HG03521 (cell line): ENCODE results near the gene HMGCS1.
"Not testable (repeated sequence)": the region's sequence is repeated elsewhere in the genome, so short reads cannot be mapped to it uniquely, and the experiment has no call there.

Source experiments
- ATAC-seq: cut with Tn5 transposase; IDR thresholded peaks from one replicate; pipeline ENCODE4 v1.9.1; 2021; ENCODE audit warnings: mild to moderate bottlenecking, moderate library complexity; ENCODE audit not compliant: unreplicated experiment

Gene HMGCS1

GRCh38 chr5:43279548-43280274, 33.5 kb downstream of the HMGCS1 start:
- no peak for ATAC-seq

- ATAC-seq: no peak
Measured at GRCh38 chr5:43275391-43275790, 37.8 kb downstream of the HMGCS1 start.

GRCh38 chr5:43274435-43275114, 38.6 kb downstream of the HMGCS1 start:
- ATAC-seq: no peak

- ATAC-seq: no peak
Measured at GRCh38 chr5:43273552-43273951, 39.7 kb downstream of the HMGCS1 start.

DNA sequence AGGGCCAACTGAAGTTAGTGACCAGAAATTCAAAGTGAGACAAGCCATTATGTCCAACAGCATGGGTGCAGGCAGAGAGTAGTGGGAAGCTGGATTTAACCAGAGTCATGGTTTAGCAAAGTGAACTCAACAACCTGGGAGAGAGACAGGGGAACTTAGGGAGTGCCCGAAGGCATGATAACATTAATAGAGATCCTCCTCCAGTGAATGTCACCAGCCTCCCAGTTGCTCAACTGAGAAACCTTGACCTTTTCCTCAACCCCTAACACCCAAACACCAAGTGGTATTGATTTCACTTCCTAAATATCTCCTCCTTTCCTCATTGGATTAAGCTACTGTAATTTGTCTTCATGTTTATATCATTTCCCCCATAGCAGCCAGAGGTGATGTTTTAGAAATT, 42.6 kb downstream of the HMGCS1 start:
- no peak for ATAC-seq

DNA sequence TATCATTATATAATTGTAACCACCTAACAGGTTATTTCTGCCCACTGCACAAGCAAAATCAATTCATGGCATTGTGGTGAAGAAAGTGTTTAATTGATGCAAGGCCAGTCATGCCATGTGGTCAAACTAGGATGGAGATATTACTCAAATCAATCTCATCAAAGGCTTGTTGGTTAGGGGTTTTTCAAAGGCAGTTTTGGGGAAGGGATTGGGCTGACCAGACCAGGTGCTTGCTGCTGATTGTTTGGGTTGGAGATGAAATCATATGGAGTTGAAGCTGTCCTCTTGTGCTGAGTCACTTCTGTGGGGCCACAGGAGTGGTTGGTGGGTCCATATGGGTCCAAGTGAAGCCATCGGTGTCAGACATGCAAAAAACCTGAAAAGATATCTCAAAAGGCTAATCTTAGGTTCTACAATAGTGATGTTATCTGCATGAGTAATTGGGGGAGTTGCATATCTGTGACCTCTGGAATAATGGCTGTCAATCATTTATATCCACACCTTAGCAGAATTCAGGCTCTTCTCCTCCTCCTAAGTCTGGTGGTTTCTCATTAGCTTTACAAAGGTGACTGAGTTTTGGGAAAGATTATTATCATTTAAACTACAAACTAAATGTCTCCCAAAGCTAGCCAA, 44.9 kb downstream of the HMGCS1 start:
- ATAC-seq: no peak

- not testable (repeated sequence) for ATAC-seq
Measured at GRCh38 chr5:43262269-43262668, 50.9 kb downstream of the HMGCS1 start.

GRCh38 chr5:43258116-43258515, 55.1 kb downstream of the HMGCS1 start:
- ATAC-seq: no peak

- peak; percentile 47 for ATAC-seq
Measured at GRCh38 chr5:43256261-43256966, 56.8 kb downstream of the HMGCS1 start.

- no peak for ATAC-seq
Measured at GRCh38 chr5:43255704-43256103, 57.5 kb downstream of the HMGCS1 start.

DNA sequence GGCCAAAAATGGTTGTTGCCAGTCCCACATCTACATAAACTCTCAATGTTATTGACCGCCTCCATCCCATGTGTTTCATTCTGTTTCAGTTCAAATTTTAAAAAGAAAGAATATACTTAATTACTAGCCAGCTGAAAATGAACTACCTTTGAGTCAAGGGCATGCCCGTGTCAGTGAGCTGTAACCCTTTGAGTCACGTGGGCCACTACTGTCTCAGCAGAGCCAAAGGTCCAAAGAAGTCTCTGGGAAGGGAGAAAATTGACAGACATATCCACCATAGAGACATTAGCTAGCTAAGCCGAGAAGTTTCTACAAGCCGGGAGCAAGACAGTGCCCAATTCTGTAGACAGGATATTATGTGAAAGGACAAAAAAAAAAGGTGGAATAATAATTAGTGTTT, 61.5 kb downstream of the HMGCS1 start:
- no peak for ATAC-seq

- peak; percentile 38 for ATAC-seq
Measured at GRCh38 chr5:43245724-43246385, 67.4 kb downstream of the HMGCS1 start.

- ATAC-seq: peak; percentile 81
Measured at GRCh38 chr5:43244823-43245565, 68.2 kb downstream of the HMGCS1 start.

DNA sequence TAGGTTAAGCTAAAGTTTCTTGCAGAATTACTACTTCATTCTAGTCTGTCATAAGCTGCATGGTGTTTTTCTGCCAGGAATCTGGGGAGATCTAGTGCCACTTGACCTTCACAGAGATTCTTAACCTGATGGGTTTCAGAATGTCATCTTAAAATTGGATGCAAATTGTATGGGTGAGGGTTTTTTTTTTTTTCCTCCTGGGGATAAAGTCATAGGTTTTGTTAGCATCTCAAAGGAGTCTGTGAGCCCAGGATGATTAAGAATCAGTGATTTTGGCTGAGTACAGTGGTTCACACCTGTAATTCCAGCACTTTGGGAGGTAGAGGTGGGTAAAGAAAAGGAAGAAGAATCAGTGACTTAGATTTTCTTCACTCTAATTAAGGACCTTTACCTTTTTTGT, 69.9 kb downstream of the HMGCS1 start:
- ATAC-seq: no peak

DNA sequence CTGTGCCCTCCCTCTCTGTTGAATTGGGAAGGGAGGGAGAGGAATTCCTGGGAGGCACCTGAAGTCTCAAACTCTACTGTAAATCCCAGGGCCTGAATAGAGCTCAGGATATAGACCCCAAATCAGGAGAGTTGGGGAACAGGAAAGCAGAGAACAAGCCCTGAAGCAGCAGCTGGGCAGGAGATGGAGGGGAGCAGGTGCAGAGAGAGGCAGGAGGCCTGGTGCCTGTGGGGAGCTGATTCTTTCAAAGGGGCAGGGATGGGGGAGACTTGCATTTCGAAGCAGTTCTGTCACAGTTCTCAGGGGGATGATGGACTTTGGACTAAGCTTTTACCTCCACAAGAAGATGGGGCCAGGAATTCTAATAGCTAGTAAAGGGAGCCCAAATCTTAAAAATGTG, 71.0 kb downstream of the HMGCS1 start:
- no peak for ATAC-seq
